ENCODE results near the gene TOR1AIP2.
"Not testable (repeated sequence)": the region's sequence is repeated elsewhere in the genome, so short reads cannot be mapped to it uniquely, and the experiment has no call there.

Gene TOR1AIP2

DNA sequence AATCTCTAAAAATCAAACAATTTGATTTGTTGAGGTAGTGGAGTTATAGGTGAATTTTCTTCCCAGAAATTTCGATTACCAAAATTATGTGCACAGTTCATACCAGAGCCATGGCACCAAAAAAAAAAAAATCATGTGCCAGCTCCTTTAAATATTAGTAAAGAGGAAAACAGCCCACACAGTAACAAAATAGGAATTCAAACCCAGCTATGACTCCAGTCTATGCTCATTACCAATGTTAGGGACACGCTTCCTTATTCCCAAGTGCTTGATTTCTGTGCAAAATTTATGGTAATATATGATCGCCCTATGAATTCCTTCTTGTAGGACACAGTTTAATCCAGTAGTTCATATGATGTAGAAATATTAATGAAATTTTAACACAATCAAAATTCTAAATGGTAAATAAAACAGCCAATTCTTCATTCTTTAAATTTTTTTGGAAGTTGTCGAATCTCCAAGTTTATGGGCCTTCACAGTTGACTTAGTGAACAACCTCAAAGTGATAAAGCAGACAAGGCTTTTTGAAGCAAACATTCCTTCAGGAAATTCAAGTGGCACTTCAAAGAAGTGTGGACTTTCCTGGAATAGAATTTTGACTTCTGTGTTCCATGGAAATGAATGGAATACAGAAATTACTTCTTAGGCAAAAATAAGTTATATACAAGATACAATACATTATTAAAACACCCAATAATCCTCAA, 1.9 kb downstream of the TOR1AIP2 start:
- DNase-seq (ENCODE audit: low read depth in 2 of 2): no peak

DNA sequence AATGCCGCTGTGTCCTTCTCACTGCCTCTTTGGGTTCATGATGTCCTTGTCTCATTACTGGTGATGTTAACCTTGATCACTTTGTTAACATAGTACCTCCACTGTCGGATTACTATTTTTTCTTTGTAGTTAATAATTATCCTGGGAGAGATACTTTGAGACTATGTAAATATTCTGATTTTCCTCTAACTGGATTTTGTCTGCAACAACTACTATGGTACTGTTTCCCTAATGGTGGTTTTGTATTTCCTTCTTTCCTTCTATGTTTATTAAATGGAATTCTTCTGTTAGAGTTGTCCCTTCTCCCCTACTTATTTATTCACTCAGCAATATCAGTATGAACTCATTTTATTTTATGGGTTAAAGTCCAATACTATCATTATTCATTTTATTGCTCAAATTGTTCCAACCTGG, 4.2 kb downstream of the TOR1AIP2 start:
- no peak for DNase-seq (ENCODE audit: low read depth in 2 of 2)

DNA sequence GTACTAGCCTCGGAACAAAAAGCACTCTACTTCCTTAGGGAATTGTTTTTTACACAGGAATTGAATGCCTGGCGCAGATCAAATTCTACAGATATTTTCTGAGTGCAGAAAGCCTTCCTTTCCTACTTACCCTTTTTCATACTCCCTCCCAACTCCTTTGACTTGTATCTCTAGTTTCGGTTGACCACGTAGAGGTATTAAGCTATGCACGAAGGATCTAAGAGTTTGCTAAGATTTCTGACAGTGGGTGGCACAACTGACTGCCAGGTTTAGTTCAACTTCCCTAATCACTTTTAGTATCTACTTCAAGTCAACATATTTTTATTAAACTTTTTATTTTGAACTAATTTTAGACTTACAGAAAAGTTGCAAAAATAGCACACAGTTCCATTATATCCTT, 5.0 kb downstream of the TOR1AIP2 start:
- no peak for DNase-seq (ENCODE audit: low read depth in 2 of 2)

DNA sequence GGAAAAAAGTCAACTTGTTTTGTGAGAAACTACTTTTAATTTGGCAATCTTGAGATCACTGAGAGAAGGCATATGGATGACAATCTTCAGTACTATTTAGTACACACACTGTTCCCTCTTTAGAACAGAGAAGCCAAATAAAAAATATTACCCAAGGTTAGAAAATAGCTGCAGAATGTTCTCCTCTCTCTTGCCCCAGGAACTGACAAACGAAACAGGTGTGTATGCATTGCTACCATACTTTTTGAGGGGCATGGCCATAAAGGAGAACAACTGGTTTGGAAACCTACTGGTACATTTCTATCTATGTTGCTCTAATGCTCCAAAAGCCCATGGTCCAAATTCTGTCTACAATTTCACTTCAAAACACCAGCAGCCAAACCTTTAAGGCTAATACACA, 5.7 kb downstream of the TOR1AIP2 start:
- DNase-seq (ENCODE audit: low read depth in 2 of 2): no peak

DNA sequence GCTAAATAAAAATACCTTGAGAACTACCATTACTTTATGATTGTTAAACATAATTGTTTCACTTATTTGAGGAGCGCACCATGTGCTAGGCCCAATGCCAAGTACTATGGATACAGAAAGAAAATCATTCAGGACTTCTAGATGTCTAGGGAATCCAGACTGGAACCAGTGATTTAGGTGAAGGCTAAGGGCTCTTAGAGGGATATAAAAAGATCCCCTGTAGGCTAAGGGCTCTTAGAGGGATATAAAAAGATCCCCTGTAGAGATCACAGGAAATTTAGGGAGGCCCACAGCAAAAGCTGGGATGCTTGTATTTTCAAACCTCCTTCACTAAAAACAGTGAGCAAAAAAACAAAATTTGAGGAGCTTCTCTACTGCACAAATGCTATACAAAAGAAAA, 6.7 kb downstream of the TOR1AIP2 start:
- DNase-seq (ENCODE audit: low read depth in 2 of 2): no peak

DNA sequence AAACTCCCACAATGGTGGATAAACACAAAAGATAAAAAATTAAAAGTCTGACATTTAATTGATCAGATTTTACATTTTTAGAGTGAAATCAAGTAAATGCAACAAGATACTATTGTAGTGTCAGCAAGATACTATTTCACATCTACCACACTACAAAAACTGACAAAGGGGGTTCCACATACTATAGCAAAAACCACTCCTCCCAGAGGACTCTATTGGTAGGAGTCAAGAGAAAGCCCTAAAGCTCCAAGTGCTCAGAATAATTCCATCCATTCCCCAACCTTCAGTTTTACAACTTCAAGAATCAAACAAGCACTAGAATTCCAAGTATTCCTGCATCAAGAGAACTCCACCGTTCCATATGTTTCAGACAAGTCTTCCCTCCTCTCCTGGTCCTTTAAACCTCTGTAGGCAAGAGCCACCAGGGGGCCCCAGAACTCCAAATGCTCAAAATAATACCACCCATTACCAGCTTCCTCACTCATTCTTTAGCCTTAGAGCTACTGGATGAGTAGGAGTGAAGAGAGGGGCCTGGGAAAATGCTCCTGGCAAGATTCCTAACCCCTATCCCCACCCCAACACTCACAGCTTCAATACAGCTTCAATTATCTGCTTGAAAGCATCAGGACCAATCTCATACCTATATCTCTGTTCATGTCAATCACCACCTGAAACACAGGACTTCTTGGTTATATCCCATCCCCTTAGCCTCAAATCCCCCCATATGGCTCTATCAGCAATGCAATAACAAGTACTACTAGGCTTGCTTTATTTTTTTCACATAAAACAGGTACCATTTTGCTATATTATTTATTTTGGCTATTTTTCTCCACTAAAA, 9.9 kb downstream of the TOR1AIP2 start:
- peak; percentile 34 to 36 for DNase-seq (ENCODE audit: low read depth in 2 of 2)

DNA sequence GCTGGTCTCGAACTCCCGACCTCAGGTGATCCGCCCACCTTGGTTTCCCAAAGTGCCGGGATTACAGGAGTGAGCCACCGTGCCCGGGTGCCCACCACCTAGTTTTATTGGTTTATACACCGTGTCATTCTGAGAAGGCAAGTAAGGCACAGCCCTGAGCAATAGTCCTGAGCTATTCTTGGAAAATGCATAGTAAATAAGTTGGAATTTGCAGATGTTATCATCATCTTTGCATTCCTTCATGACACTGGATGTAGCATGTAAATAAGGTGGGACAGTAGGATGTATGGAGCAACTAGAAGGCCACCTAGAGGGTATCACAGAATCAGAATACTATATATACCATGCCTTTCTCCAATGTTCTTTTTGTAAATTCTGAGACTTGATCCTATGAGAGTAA, 11.0 kb downstream of the TOR1AIP2 start:
- no peak for DNase-seq (ENCODE audit: low read depth in 2 of 2)

DNA sequence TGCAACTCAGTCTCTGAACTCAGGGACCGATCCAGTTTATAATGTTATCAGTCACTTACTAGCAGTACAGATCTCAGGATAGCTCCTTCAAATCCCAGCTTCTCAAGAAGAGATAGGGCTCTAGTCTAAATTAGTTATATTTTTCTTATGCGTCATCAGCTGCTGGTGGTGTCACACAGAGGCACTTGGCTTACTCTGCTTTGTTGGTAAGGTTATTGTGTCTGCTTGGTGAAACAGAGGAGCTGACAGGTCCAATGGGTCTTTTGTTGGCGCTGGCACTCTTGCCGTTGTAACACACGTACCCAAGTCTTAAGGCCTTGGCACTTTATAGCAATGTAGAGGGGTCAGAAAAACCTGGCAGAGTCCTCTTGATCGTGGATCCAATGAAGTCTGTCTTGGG, 12.2 kb downstream of the TOR1AIP2 start:
- no peak for DNase-seq (ENCODE audit: low read depth in 2 of 2)

DNA sequence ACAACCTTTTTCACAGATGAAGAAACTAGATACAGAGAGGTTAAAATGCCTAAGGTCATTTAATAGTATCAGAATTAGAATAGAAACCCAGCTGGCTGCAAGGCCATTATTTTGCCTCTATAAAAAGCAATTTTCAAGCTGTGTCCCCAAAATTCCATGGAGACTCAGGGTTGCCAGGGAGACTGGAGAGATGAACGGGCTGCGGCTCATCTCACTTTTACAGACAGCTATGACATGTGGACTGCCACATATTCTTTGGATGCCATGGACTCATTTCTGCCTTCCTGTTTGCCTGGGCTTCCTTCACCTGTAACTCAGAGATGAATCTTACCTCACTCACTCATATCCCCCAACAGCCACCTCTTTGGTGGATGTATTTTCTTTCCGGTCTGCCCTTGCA, 17.0 kb downstream of the TOR1AIP2 start:
- DNase-seq (ENCODE audit: low read depth in 2 of 2): no peak

DNA sequence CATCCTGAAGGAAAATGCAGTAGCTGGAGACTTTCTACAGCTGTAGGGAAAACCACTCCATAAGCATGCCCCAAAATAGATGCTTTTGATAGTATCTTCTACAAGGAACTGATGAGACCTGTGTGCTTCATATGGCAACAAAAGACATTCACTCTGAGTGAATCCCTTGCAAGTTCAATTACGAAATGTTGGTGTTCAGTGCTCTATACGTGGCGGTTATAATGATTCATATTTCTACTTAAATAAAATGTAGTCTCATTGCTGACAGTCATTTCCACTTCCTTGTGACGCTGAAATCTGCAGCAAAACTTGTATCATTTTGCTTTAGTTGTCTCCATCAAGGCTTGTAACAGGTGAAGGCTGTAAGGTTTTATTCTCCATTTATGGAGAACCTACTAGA, 20.6 kb downstream of the TOR1AIP2 start:
- no peak for DNase-seq (ENCODE audit: low read depth in 2 of 2)

DNA sequence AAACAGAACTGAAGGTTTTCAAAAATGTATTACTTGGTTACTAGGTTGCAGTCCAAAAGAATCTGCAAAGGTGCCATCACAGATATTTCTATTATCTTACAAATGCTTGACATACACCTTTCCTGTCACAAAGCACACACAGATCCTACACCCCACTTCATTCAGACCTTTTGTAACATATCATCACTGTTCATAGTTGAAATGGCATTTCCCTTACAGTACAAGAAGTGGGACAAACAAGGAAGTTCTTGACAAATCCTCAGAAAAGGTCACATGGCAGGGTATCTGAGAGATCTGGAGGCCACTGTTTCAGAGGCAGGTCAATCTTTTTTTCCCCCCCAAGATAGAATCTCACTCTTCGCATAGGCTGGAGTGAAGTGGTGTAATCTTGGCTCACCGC, 21.3 kb downstream of the TOR1AIP2 start:
- DNase-seq (ENCODE audit: low read depth in 2 of 2): no peak

DNA sequence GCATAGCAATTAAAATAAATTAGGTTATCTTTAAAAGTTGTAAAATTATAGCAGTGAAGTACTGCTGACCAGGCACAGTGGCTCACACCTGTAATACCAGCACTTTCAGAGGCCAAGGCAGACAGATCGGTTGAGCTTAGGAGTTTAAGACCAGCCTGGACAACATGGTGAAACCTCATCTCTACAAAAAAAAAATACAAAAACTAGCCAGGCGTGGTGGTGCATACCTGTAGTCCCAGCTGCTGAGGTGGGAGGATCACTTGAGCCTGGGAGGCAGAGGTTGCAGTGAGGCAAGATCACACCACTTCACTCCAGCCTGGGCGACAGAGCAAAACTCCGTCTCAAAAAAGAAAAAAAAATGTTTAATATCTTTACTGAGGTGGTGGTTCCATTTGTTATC, 21.8 kb downstream of the TOR1AIP2 start:
- not testable (repeated sequence) for DNase-seq (ENCODE audit: low read depth in 2 of 2)

DNA sequence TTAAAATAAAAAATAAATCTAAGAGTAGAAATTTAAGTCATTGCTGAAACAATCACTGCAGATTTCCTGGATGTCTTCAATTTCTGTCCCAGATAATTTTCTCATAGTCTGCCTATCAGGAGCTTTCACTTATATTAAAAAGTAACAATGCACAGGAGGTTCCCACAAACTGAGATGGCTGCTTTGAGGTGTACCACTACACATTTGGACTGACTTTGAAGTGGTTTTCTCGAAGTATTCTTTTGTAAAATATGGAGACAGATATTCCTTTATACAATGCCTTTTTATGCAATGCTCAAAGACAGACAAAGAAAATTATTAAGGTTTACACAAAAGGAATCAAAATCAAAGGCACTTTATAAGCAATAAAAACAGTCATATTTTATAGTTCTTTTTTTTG, 24.5 kb downstream of the TOR1AIP2 start:
- DNase-seq (ENCODE audit: low read depth in 2 of 2): no peak

DNA sequence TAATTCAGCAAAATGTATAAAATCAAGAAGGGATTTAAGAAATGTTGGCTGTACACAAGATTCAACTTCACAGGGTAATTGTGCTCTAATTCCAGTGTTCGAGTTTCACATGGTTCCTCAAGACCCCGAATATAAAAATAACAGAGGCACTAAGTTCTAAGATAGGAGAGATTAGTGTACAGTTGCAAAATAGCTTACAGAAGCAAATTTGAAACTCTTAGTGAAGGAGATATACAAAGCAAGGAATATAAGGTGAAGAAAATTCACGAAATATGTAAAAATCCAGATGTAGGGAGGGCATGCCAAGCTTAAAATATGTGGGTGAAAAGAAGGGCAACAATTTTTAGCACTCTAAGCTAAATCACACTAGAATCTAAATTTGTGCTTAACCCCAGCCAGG, 29.4 kb downstream of the TOR1AIP2 start:
- no peak for DNase-seq (ENCODE audit: low read depth in 2 of 2)

DNA sequence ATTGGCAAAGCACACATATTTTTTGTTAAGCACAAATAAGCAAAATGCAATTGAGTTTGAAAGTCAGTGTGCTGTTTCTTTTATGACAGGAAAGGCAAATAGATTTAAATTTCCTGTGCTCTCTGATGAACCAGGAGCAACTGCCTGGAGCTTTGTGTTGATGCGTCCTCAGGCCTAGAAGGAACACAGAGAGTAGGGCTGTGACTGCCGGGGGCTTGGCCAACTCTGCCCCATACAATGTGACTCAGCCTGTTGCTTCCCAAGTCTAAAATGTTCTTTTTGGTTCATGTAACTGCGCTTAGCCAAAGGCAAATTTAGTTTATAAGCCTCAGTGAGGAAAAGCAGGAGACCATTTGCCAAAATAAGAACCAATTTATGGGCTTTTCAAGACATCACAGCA, 37.5 kb downstream of the TOR1AIP2 start:
- no peak for DNase-seq (ENCODE audit: low read depth in 2 of 2)

DNA sequence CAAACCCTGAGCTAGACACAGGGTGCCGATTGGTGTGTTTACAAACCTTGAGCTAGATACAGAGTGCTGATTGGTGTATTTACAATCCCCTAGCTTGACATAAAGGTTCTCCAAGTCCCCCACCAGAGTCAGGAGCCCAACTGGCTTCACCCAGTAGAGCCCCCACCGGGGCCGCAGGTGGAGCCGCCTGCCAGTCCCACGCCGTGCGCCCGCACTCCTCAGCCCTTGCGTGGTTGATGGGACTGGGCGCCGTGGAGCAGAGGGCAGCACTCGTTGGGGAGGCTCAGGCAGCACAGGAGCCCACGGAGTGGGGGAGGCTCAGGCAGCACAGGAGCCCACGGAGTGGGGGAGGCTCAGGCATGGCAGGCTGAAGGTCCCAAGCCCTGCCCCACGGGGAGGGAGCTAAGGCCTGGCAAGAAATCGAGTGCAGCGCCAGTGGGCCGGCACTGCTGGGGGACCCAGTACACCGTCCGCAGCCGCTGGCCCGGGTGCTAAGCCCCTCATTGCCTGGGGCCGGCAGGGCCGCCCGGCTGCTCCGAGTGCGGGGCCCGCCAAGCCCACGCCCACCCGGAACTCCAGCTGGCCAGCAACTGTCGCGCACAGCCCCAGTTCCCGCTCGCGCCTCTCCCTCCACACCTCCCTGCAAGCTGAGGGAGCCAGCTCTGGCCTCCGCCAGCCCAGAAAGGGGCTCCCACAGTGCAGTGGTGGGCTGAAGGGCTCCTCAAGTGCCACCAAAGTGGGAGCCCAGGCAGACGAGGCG, 40.7 kb downstream of the TOR1AIP2 start:
- not testable (repeated sequence) for DNase-seq (ENCODE audit: low read depth in 2 of 2)

DNA sequence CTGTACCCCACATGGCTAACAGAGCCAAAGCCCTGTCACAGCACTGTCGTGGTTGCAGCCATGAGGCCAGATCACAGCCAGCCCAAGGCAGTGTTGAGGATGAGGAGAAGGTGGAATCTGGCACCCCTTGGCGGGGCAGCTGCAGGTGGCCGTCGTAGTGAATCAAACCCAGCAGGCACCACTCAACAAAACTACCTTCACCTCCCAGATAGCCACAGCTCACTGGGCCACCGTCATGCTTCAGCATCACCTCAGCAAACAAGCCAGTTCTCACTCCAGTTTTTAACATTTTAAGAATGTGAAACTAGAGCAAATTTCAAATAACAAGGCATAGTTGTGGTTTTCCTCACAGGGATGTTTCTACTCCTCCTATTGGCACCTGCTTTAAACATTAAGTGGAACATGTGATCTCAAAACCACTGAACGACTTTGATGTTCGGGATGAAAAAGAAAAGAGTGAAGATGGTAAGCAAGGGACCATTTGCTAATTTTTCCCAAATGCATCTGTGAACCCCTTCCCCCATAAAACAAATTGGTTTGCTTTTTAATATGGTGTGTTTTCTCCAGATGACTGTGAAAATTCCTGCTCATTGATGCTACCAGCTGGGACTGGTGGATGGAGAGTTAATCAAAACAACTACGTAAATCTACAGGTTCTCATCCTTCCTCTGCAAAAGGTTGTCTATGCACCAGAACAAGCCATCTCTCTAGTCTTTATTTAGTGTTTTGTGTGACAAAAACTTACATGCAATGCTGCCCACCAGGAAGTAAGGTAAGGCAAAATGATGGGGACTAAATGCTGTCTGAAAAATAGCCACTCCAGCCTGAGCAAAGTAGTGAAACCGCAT, 45.5 kb downstream of the TOR1AIP2 start:
- DNase-seq (ENCODE audit: low read depth in 2 of 2): no peak

DNA sequence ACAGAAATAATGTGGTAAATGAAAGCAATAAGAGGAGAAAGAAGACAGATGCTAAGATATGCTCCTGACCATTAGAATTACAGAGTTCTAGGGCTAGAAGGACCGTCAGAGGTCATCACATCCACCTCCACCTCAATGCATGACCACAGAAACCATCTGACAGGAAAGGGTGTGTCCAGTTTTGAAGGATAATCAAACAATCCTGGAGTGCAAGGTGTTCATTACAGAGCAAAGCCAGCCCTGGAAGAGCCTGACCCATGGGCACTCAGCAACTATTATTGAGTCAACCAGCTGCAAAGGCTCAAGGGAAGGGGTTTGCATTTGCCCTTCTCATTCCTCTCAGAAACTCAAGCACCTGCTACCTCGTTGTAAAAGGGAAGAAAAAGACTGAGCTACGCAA, 46.4 kb downstream of the TOR1AIP2 start:
- DNase-seq (ENCODE audit: low read depth in 2 of 2): no peak

DNA sequence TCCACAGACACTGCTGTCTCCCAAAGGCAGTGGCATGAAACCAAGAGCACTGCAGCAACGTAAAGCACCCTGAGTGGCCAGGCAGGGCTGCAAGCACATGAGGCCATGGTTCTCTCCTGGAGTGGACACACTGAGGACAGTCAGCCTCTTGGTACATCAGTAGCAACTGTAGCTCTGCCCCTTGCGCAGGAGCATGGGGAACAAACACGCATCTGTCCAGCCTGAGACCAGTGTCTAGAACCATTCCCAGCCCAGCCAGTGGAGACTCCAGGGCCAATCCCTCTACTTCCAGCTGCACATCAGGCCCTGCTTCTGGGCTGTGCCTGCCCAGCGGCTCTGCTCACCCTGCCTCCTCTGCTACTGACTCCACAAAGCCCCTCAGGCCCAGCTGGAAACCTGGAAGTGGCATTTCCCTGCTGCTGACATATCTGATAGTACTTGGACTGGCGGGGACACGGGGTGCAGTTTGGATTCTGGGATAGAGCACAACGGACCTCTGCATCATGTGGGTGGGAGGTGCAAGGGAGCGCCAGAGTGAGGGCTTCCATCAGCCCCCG, 49.0 kb downstream of the TOR1AIP2 start:
- no peak for DNase-seq (ENCODE audit: low read depth in 2 of 2)

DNA sequence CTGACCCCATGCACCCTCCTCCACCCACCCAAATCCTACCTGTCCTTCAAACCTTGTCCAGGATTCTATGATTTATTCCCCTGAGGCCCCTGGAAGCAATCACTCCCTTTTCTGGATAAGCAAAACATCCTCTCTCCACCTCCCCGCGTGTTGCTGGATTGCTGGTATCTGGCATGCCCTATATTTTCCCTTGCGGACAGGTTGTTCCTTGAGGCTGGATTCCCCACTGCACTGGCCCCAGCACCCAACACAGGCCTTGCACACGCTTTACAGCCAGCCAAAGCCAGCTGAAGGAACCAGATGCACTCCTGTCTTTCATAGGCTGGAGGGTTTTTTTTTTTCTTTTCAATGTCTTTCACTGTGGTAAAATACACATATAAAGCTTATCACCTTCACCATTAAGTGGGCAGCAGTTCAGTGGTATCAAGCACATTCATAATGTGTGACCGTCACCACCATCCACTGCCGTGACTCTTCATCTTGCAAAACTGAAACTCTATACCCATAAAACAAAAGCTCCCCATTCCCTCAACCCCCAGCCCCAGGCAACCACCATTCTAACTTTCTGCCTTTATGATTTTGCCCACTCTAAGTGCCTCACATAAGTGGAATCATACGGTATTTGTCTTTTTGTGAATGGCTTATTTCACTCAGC, 50.9 kb downstream of the TOR1AIP2 start:
- no peak for DNase-seq (ENCODE audit: low read depth in 2 of 2)
